Effector memory CD8-positive, alpha-beta T cell (primary cell): ENCODE data around the gene LILRA6.

Experiments used
- ATAC-seq: fragments of 150-1000 bp; cut with Tn5 transposase; replicated peaks from 2 replicates; pipeline ENCODE4 v1.10.0; 2021; ENCODE audit warnings: mild to moderate bottlenecking, moderate library complexity
- DNase-seq, 3 experiments: peaks; one replicate each; pipeline ENCODE4 v3.0.0; 2021
- H3K27ac Mint-ChIP-seq, 2 donors: one replicate each; pipeline ENCODE4 v1.8.0; 2022; ENCODE audit warnings: mild to moderate bottlenecking in 2 of 2, mixed read lengths in 2 of 2, moderate library complexity in 2 of 2
- H3K27me3 Mint-ChIP-seq, 2 donors: one replicate each; pipeline ENCODE4 v1.8.0; 2022; ENCODE audit warnings: mixed read lengths in 2 of 2
- H3K36me3 Mint-ChIP-seq: one replicate; pipeline ENCODE4 v1.8.0; 2022; ENCODE audit warnings: mild to moderate bottlenecking, moderate library complexity, mixed read lengths; ENCODE audit not compliant: insufficient read depth
- H3K4me1 Mint-ChIP-seq, 2 donors: one replicate each; pipeline ENCODE4 v1.8.0; 2022; ENCODE audit warnings: low read depth in 2 of 2, mixed read lengths in 2 of 2
- H3K4me3 Mint-ChIP-seq, 2 donors: one replicate each; pipeline ENCODE4 v1.8.0; 2022; ENCODE audit warnings: mild to moderate bottlenecking in 2 of 2, mixed read lengths in 2 of 2, moderate library complexity in 2 of 2
- H3K9me3 Mint-ChIP-seq, 2 donors: one replicate each; pipeline ENCODE4 v1.8.0; 2022; ENCODE audit warnings: mixed read lengths in 2 of 2

LILRA6 gene

DNA sequence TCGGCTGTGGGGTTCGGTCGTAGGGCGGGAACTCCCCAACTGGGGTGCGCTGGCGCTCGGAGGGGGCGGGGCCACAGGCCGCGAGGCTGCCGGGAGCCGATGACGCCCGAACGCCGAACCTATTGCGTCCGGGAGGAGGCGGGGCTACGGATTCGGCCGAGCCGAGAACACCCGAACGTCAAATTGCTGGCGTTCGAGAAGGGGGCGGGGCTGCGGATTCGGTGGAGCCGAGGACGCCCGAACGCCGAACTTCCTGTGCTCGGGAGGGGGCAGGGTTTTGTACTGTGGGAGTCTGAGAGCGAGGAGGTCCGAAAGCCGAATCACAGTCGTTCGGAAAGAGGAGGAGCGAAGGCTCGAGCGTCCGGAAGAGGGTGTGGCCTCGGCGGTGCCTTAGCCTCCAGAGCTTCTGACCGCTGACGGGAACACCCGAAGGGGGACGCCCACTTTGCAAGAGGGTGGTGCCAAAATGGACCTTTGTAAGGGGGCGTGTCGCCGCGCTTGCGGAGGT lies 52.0 kb downstream of the LILRA6 start:
- H3K36me3 Mint-ChIP-seq = peaks cover 49% of the 10 kb centered on the region
- H3K4me1 Mint-ChIP-seq = peaks cover 28 to 30% of the 10 kb centered on the region in 2 donors

DNA sequence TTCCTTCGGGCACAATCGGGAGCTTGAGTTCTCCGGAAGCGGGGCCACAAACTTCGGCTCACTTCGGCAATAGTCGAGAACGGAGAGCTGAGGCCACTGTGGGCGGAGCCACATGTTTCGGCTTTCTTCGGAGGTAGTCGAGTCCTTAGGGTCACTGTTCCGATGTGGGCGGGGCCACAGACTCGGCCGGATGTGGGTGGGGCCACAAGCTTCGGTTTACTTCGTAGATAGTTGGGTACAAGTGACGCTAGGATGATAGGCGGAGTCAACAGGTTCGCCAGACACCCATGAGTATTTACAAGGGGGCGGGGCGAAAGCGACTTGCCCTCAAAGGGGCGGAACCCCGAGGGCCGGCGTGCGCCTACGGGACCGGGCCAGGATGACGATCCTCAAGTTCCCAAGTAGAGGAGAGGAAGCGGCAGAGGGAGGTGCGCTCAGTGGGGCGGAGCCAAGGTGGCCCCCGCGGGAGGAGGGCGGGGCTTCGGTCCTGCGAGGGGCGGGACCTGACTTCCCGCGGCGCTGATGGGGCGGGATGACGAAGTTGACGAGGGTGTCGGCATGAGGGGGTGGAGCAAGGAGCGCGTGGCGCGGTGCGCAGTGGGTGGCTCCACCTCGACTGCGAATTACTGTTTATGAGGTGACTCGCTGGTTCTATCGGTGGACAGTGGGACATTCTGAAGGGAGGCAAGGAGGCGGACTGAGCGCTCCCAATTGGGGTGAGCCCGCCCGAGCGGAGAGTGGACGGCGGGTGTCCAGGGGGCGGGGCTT lies 52.7 kb downstream of the LILRA6 start:
- peak; percentile 100 for DNase-seq
- Mint-ChIP-seq H3K4me1 (peaks cover 29 to 30% of the 10 kb centered on the region in 2 donors), H3K4me3 (peak overlapping the region; percentile 97), H3K9me3 (no peaks in the 10 kb centered on the region), H3K27me3 (no peaks in the 10 kb centered on the region), H3K27ac (peak overlapping the region; percentile 99), H3K36me3 (peaks cover 44% of the 10 kb centered on the region)
- peak; percentile 52 for ATAC-seq

More for the DNA sequence above, 52.0 kb downstream of the LILRA6 start:
- peak overlapping the region; percentile 97 for H3K4me3 Mint-ChIP-seq
- peak overlapping the region; percentile 99 for H3K27ac Mint-ChIP-seq
- peak; percentile 100 for DNase-seq
- ATAC-seq = peak; percentile 60
- no peaks in the 10 kb centered on the region for H3K27me3 Mint-ChIP-seq
- no peaks in the 10 kb centered on the region for H3K9me3 Mint-ChIP-seq

DNA sequence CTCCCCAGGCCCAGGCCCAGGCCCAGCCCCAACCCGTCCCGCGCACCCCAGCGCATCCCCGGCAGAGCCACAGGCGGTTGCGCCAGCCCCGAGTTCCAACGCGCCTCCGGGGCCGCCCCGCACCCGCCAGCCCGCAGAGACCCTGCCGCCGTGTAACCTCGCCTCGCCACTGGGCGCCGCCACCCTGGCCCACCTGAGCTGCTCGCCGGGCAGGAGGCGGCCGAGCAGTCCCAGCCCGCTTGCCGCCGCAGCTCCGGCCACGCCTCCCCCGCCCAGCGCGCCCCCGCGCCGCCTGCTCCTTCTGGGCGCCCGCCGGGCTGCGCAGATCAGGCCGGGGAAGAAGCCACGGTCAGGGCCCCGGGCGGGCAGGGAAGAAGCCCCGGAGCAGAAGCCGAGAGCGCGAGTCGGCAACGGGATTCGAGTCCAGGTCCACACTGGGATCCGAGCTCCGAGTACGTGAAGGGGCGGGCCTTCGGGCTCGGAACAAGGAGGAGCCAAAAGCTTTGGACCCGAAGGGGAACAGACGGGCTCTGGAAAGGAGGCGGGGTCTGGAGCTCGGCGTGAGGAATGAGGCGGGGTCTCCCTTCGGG lies 53.4 kb downstream of the LILRA6 start, which contains the start of gene MBOAT7:
Gene MBOAT7, minus strand, starts transcription at position 436 of the 590 bp plus-strand sequence. CDS start 1,072 bp downstream, outside the sequence.
- peak within 1 kb of the TSS; percentile 99 for H3K27ac Mint-ChIP-seq
- H3K9me3 Mint-ChIP-seq = no peaks in the 10 kb centered on the region
- peak; percentile 4 for ATAC-seq
- H3K36me3 Mint-ChIP-seq = peaks cover 40% of the 10 kb centered on the region
- DNase-seq = no peak
- H3K4me1 Mint-ChIP-seq = peaks cover 29 to 30% of the 10 kb centered on the region in 2 donors
- peak within 1 kb of the TSS; percentile 97 for H3K4me3 Mint-ChIP-seq
- no peaks in the 10 kb centered on the region for H3K27me3 Mint-ChIP-seq

DNA sequence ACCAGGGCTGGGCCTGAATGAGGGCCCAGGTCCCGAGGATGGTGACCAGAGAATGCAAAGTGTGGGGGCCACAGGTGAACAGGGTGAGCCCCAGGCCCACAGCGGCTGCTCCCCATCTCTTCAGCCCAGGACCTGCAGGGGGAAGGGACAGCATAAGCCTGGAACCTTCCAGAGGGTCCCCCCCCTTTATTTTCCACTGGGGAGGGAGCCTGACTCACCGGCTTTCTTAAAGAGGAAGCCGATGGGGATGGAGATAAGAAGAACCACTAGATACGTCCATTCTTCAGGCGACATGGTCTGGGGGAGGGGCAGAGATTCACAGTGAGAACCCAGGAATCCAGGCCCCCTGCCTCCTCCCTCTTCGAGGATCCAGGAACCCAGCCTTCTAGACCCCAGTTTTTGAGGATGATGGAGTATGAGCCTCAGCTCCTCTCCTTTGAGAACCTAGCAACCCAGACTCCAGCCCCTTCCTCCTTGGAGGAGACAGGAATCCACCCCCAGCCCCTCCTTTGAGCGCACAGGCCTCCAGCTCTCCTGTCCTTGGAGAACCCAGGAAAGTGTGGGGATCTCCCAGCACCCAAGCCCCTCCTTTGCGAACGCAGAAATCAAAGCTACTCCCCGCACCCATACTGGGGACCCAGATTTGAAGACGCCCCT lies 54.2 kb downstream of the LILRA6 start:
- Mint-ChIP-seq H3K9me3 (no peaks in the 10 kb centered on the region), H3K4me1 (peaks cover 29% of the 10 kb centered on the region in 2 donors), H3K27me3 (no peaks in the 10 kb centered on the region), H3K4me3 (peak overlapping the region; percentile 97), H3K36me3 (peaks cover 34% of the 10 kb centered on the region), H3K27ac (peak overlapping the region; percentile 99)
- ATAC-seq (no peak), DNase-seq (peak in 1 of 3 experiments; percentile 37)

GRCh38 chr19:54186934-54187381 lies 55.6 kb downstream of the LILRA6 start:
- peaks cover 22% of the 10 kb centered on the region in 2 donors for H3K4me1 Mint-ChIP-seq
- peak overlapping the region; percentile 52 to 97 for H3K4me3 Mint-ChIP-seq

More at GRCh38 chr19:54186934-54187381, 55.6 kb downstream of the LILRA6 start:
- peaks cover 21% of the 10 kb centered on the region for H3K36me3 Mint-ChIP-seq
- H3K27ac Mint-ChIP-seq = peak overlapping the region; percentile 42 to 65
- no peaks in the 10 kb centered on the region for H3K9me3 Mint-ChIP-seq
- no peaks in the 10 kb centered on the region for H3K27me3 Mint-ChIP-seq
- ATAC-seq (no peak), DNase-seq (no peak)
